Endothelial cell of umbilical vein (primary cell): Measurements from ENCODE around the gene ANKH.

Experiments used
- POLR2A ChIP-seq: IDR thresholded peaks from 2 replicates; pipeline ENCODE4 v1.6.1; 2012; ENCODE audit warnings: low read depth, mild to moderate bottlenecking, control low read depth, low read length
- TF ChIP-seq, protein P1 (sequence below), 2 donors: IDR thresholded peaks; 1 replicate in 1 of 2; 2 replicates in 1 of 2; pipeline ENCODE4 v1.5.1; 2011; ENCODE audit warnings: low read length in 2 of 2, mild to moderate bottlenecking in 2 of 2, moderate library complexity in 2 of 2, control low read depth in 1 of 2, inconsistent platforms in 1 of 2, low read depth in 1 of 2; ENCODE audit not compliant: insufficient read depth in 1 of 2; ENCODE audit errors: extremely low read depth in 1 of 2

DNA sequence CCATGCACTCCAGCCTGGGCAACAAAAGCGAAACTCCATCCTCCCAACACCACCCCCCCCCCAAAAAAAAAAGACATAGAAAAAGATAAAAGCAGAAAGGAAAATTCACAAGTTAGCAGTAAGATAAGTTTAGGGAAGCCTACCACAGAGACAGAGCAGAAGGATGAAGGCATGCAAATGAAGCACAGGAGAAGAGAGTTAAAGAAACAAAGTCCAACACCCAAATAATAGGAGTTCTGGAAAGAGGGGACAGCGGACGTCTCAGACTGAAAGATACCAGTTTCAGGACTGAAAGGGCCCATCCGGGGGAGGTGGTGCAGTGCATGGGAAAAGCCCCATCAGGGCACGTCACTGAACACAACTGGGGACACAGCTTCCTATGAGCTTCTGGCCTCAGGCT is 152.8 kb downstream of the ANKH start:
- TF ChIP-seq, protein P1, sequence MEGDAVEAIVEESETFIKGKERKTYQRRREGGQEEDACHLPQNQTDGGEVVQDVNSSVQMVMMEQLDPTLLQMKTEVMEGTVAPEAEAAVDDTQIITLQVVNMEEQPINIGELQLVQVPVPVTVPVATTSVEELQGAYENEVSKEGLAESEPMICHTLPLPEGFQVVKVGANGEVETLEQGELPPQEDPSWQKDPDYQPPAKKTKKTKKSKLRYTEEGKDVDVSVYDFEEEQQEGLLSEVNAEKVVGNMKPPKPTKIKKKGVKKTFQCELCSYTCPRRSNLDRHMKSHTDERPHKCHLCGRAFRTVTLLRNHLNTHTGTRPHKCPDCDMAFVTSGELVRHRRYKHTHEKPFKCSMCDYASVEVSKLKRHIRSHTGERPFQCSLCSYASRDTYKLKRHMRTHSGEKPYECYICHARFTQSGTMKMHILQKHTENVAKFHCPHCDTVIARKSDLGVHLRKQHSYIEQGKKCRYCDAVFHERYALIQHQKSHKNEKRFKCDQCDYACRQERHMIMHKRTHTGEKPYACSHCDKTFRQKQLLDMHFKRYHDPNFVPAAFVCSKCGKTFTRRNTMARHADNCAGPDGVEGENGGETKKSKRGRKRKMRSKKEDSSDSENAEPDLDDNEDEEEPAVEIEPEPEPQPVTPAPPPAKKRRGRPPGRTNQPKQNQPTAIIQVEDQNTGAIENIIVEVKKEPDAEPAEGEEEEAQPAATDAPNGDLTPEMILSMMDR (IDR thresholded peaks at IDR 0.05; ENCODE audit: extremely low read depth in 1 of 2, insufficient read depth in 1 of 2, low read depth in 1 of 2, low read length in 2 of 2), result no peak
- no peak for TF ChIP-seq POLR2A
